ENCODE measurements around the gene AKAP12. TPM values are rescaled to one million over a fixed set of nuclear protein-coding genes. Genes with fewer than 3 reads are reported as not detected.

AKAP12 gene
- total RNA-seq, 1 donor from 2014 or later, result 81.3 TPM

- TF ChIP-seq EZH2 (IDR thresholded peaks at IDR 0.05) (no peak), CTCF (IDR thresholded peaks at IDR 0.05) (no peak), EZH2phosphoT487 (IDR thresholded peaks at IDR 0.05) (no peak)
- Mint-ChIP-seq H3K27me3 (ENCODE audit: insufficient read depth, low read depth) (peaks cover 6% of the 10 kb centered on the region), H3K4me3 (no peak overlapping the region), H3K4me1 (peaks cover 30% of the 10 kb centered on the region), H3K9me3 (peaks cover 22% of the 10 kb centered on the region), H3K36me3 (peaks cover 5% of the 10 kb centered on the region), H3K27ac (peak overlapping the region; percentile 24)
- H2AFZ ChIP-seq (replicated peaks), result no peak overlapping the region
- no peaks in the 10 kb centered on the region for H4K20me1 ChIP-seq (ENCODE audit: low read depth)
- H3K36me3 ChIP-seq, result no peaks in the 10 kb centered on the region
- no peaks in the 10 kb centered on the region for H3K27me3 ChIP-seq
- no peak overlapping the region for H3K4me3 ChIP-seq
- H3F3A ChIP-seq (ENCODE audit: low read depth), result no peaks in the 10 kb centered on the region
- H3K9ac ChIP-seq, result no peak overlapping the region
- H3K4me2 ChIP-seq, result no peak overlapping the region
- H3K27ac ChIP-seq, result no peak overlapping the region
- H3K9me3 ChIP-seq (ENCODE audit: low read depth), result no peaks in the 10 kb centered on the region
- H3K4me1 ChIP-seq, result peaks cover 8% of the 10 kb centered on the region
- no peaks in the 10 kb centered on the region for H3K79me2 ChIP-seq (ENCODE audit: low read depth)
- DNase-seq (ENCODE audit: low spot score), result no peak
These were observed 30.5 kb upstream of the AKAP12 start for GRCh38 chr6:151209071-151209831.

- Histone ChIP-seq H3K4me1 (no peaks in the 10 kb centered on the region), H3K4me3 (no peak overlapping the region), H4K20me1 (ENCODE audit: low read depth) (no peaks in the 10 kb centered on the region), H3K36me3 (no peaks in the 10 kb centered on the region), H3K79me2 (ENCODE audit: low read depth) (no peaks in the 10 kb centered on the region), H2AFZ (replicated peaks) (no peak overlapping the region), H3K9ac (no peak overlapping the region), H3K27ac (no peak overlapping the region), H3K27me3 (no peaks in the 10 kb centered on the region), H3F3A (ENCODE audit: low read depth) (no peaks in the 10 kb centered on the region), H3K9me3 (ENCODE audit: low read depth) (no peaks in the 10 kb centered on the region), H3K4me2 (no peak overlapping the region)
- Mint-ChIP-seq H3K4me1 (peaks cover 23% of the 10 kb centered on the region), H3K27me3 (ENCODE audit: insufficient read depth, low read depth) (peaks cover 2% of the 10 kb centered on the region), H3K9me3 (peaks cover 22% of the 10 kb centered on the region), H3K36me3 (peaks cover 5% of the 10 kb centered on the region), H3K27ac (no peak overlapping the region), H3K4me3 (no peak overlapping the region)
- DNase-seq (ENCODE audit: low spot score), result no peak
- TF ChIP-seq EZH2 (IDR thresholded peaks at IDR 0.05), result no peak
- TF ChIP-seq EZH2phosphoT487 (IDR thresholded peaks at IDR 0.05), result no peak
- TF ChIP-seq CTCF (IDR thresholded peaks at IDR 0.05), result no peak
These were observed 28.7 kb upstream of the AKAP12 start for GRCh38 chr6:151211075-151211474.

GRCh38 chr6:151213352-151213751 lies 26.4 kb upstream of the AKAP12 start:
- peaks cover 20% of the 10 kb centered on the region for H3K9me3 Mint-ChIP-seq
- Histone ChIP-seq H3F3A (ENCODE audit: low read depth) (no peaks in the 10 kb centered on the region), H3K36me3 (no peaks in the 10 kb centered on the region), H3K4me1 (no peaks in the 10 kb centered on the region), H3K4me3 (no peak overlapping the region), H3K27ac (no peak overlapping the region), H3K79me2 (ENCODE audit: low read depth) (no peaks in the 10 kb centered on the region), H3K4me2 (no peak overlapping the region), H3K9me3 (ENCODE audit: low read depth) (no peaks in the 10 kb centered on the region), H3K9ac (no peak overlapping the region), H2AFZ (replicated peaks) (no peak overlapping the region), H4K20me1 (ENCODE audit: low read depth) (no peaks in the 10 kb centered on the region), H3K27me3 (no peaks in the 10 kb centered on the region)
- TF ChIP-seq CTCF (IDR thresholded peaks at IDR 0.05), result no peak
- no peak for TF ChIP-seq EZH2phosphoT487 (IDR thresholded peaks at IDR 0.05)
- TF ChIP-seq EZH2 (IDR thresholded peaks at IDR 0.05), result no peak
- peaks cover 23% of the 10 kb centered on the region for H3K4me1 Mint-ChIP-seq
- peaks cover 2% of the 10 kb centered on the region for H3K27me3 Mint-ChIP-seq (ENCODE audit: insufficient read depth, low read depth)
- H3K4me3 Mint-ChIP-seq, result no peak overlapping the region
- no peak for DNase-seq (ENCODE audit: low spot score)
- peaks cover 5% of the 10 kb centered on the region for H3K36me3 Mint-ChIP-seq
- H3K27ac Mint-ChIP-seq, result no peak overlapping the region
